GM20431 (cell line): ENCODE measurements around the gene PIK3R2.
"Not testable (repeated sequence)": the region's sequence is repeated elsewhere in the genome, so short reads cannot be mapped to it uniquely, and the experiment has no call there.

ENCODE experiments used
- in situ Hi-C: fragments of 300-500 bp; cut with MseI, MboI; formaldehyde crosslinking; loops from one replicate; pipeline ENCODE4 v1.15.0; 2020; ENCODE audit warnings: low sequenced_read_pairs; ENCODE audit not compliant: unreplicated experiment

The PIK3R2 gene

GRCh38 chr19:18152817-18153555 lies at the start of gene PIK3R2:
PIK3R2 (plus strand) TSS chr19:18153163; CDS start chr19:18155880, 2,717 bp downstream.
- in situ Hi-C loops, result no loop called here

- in situ Hi-C loops, result no loop called here
Observed at GRCh38 chr19:18104793-18105131, 48.2 kb upstream of the PIK3R2 start.

- in situ Hi-C loops, result not testable (repeated sequence)
Observed at GRCh38 chr19:18105259-18105658, 47.7 kb upstream of the PIK3R2 start.

GRCh38 chr19:18107235-18107634 lies 45.7 kb upstream of the PIK3R2 start:
- in situ Hi-C loops, result no loop called here

- in situ Hi-C loops, result no loop called here
Observed at GRCh38 chr19:18108897-18109296, 44.1 kb upstream of the PIK3R2 start.

- in situ Hi-C loops, result no loop called here
Observed at GRCh38 chr19:18109341-18109732, 43.6 kb upstream of the PIK3R2 start.

GRCh38 chr19:18109733-18110608 lies 43.0 kb upstream of the PIK3R2 start:
- in situ Hi-C loops, result no loop called here

GRCh38 chr19:18110609-18111232 lies 42.2 kb upstream of the PIK3R2 start:
- in situ Hi-C loops, result no loop called here

- in situ Hi-C loops, result no loop called here
Observed at GRCh38 chr19:18112989-18113478, 39.9 kb upstream of the PIK3R2 start.

- in situ Hi-C loops, result no loop called here
Observed at GRCh38 chr19:18113827-18114226, 39.1 kb upstream of the PIK3R2 start.

GRCh38 chr19:18114483-18114882 lies 38.5 kb upstream of the PIK3R2 start:
- in situ Hi-C loops, result no loop called here

GRCh38 chr19:18117364-18117691 lies 35.6 kb upstream of the PIK3R2 start:
- in situ Hi-C loops, result no loop called here

GRCh38 chr19:18117692-18118378 lies 35.1 kb upstream of the PIK3R2 start:
- in situ Hi-C loops, result no loop called here

GRCh38 chr19:18118420-18119012 lies 34.4 kb upstream of the PIK3R2 start:
- in situ Hi-C loops, result no loop called here

GRCh38 chr19:18119013-18119716 lies 33.8 kb upstream of the PIK3R2 start:
- in situ Hi-C loops, result no loop called here

GRCh38 chr19:18119717-18120105 lies 33.3 kb upstream of the PIK3R2 start:
- in situ Hi-C loops, result no loop called here

GRCh38 chr19:18120127-18120526 lies 32.8 kb upstream of the PIK3R2 start:
- in situ Hi-C loops, result no loop called here

- in situ Hi-C loops, result no loop called here
Observed at GRCh38 chr19:18121166-18121565, 31.8 kb upstream of the PIK3R2 start.

GRCh38 chr19:18122424-18122823 lies 30.5 kb upstream of the PIK3R2 start:
- in situ Hi-C loops, result no loop called here
